AG10803 (cell line): ENCODE measurements around the gene MCTP2.

ENCODE experiments used
- DNase-seq: peaks from one replicate; pipeline ENCODE4 v3.0.0; 2010; ENCODE audit warnings: low read depth
- H3K4me3 ChIP-seq: 2 replicates; pipeline ENCODE4 v1.5.1; 2011; ENCODE audit warnings: mild to moderate bottlenecking, low read length, control low read depth
- CTCF ChIP-seq: conservative IDR thresholded peaks from 2 replicates; pipeline ENCODE4 v1.5.1; 2011; ENCODE audit warnings: mild to moderate bottlenecking, low read length, control low read depth, inconsistent platforms

The MCTP2 gene

GRCh38 chr15:94327356-94327936 is 96.1 kb downstream of the MCTP2 start:
- H3K4me3 ChIP-seq: no peak overlapping the region
- DNase-seq: peak; percentile 45
- peak; percentile 89 for TF ChIP-seq CTCF

- H3K4me3 ChIP-seq: no peak overlapping the region
- DNase-seq: no peak
- no peak for TF ChIP-seq CTCF
These were observed 100.4 kb downstream of the MCTP2 start for GRCh38 chr15:94331731-94332130.

- DNase-seq: peak; percentile 13
- no peak overlapping the region for H3K4me3 ChIP-seq
- TF ChIP-seq CTCF: no peak
These were observed 104.3 kb downstream of the MCTP2 start for GRCh38 chr15:94335616-94336015.

GRCh38 chr15:94336817-94337467 is 105.6 kb downstream of the MCTP2 start:
- no peak for DNase-seq
- no peak overlapping the region for H3K4me3 ChIP-seq
- TF ChIP-seq CTCF: no peak

- no peak for DNase-seq
- TF ChIP-seq CTCF: no peak
- no peak overlapping the region for H3K4me3 ChIP-seq
These were observed 107.0 kb downstream of the MCTP2 start for GRCh38 chr15:94338243-94338846.

GRCh38 chr15:94346282-94346681 is 114.9 kb downstream of the MCTP2 start:
- no peak overlapping the region for H3K4me3 ChIP-seq
- DNase-seq: peak; percentile 2
- TF ChIP-seq CTCF: no peak

- no peak for DNase-seq
- TF ChIP-seq CTCF: no peak
- no peak overlapping the region for H3K4me3 ChIP-seq
These were observed 116.7 kb downstream of the MCTP2 start for GRCh38 chr15:94348084-94348483.
